Measurements from ENCODE around the gene UMAD1. TPM values are rescaled to one million over a fixed set of nuclear protein-coding genes. Genes with fewer than 3 reads are reported as not detected.

The UMAD1 gene
- total and polyA plus RNA-seq, 11 donors: 3.5 to 19.7 (median 15.3) TPM

DNA sequence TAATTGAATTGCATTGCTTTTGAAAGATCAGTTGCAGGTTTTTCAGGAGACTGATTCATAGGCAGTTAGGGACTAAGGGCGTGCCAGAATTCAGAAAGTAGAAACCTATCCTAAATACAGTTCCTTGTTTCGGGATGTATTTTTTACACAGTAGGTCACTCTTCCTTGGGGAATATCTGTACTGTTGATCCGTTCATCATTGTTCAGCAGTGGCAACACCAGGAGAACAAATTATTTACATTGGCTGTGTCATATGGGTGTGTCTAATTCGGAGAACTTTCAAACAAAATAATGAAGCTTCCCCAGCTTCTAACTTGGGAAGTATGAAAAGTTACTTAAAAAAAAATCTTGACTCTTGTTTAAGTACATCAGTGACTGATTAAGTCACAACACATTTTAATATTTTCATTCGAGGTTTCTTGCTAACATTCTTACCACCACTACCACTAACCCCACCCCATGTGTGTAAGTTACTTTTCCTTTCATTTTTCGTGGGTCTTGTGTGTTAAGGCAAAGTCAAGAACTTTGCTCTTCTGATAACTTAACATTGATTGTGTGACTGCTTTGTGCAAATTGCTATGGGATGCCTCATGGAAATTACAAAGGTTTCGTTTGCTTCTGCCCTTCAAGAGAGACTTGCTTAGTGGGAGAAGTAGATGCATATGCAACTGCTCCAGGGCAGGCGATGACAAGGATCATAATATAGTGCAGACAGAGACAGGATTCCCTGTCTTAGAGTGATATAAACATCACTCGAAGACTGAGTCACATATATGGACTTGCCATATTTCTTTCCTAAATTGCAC, 121.6 kb downstream of the UMAD1 start:
- H3K27me3 ChIP-seq: no peaks in the 10 kb centered on the region
- peaks cover 0 to 17% (median 8%) of the 10 kb centered on the region in 12 donors for H3K4me1 ChIP-seq
- H3K36me3 ChIP-seq: no peaks in the 10 kb centered on the region
- H3K9me3 ChIP-seq: no peaks in the 10 kb centered on the region
- ATAC-seq: peak; percentile 37 to 74 (median 56)
- peak overlapping the region; percentile 9 to 80 (median 61) for H3K27ac ChIP-seq
- no peak for TF ChIP-seq POLR2A (IDR thresholded peaks at IDR 0.05)
- TF ChIP-seq, protein P1, sequence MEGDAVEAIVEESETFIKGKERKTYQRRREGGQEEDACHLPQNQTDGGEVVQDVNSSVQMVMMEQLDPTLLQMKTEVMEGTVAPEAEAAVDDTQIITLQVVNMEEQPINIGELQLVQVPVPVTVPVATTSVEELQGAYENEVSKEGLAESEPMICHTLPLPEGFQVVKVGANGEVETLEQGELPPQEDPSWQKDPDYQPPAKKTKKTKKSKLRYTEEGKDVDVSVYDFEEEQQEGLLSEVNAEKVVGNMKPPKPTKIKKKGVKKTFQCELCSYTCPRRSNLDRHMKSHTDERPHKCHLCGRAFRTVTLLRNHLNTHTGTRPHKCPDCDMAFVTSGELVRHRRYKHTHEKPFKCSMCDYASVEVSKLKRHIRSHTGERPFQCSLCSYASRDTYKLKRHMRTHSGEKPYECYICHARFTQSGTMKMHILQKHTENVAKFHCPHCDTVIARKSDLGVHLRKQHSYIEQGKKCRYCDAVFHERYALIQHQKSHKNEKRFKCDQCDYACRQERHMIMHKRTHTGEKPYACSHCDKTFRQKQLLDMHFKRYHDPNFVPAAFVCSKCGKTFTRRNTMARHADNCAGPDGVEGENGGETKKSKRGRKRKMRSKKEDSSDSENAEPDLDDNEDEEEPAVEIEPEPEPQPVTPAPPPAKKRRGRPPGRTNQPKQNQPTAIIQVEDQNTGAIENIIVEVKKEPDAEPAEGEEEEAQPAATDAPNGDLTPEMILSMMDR (IDR thresholded peaks at IDR 0.05): no peak
- DNase-seq: no peak
- H3K4me3 ChIP-seq: peak overlapping the region in 11 of 12 donors; percentile 22 to 61 (median 48)
- WGBS, 4 donors: 28 to 32% (median 30%) methylated on average over 9 of the region's 9 CpGs
- intact Hi-C loops (cut with DNase I): loop anchor here (1.0 to 10.0 kb wide), 9 partner anchors 80 to 455 kb away; partner anchors contain the start of genes GLCCI1 (in 2 of the 10) and UMAD1 (in 1 of the 10)

DNA sequence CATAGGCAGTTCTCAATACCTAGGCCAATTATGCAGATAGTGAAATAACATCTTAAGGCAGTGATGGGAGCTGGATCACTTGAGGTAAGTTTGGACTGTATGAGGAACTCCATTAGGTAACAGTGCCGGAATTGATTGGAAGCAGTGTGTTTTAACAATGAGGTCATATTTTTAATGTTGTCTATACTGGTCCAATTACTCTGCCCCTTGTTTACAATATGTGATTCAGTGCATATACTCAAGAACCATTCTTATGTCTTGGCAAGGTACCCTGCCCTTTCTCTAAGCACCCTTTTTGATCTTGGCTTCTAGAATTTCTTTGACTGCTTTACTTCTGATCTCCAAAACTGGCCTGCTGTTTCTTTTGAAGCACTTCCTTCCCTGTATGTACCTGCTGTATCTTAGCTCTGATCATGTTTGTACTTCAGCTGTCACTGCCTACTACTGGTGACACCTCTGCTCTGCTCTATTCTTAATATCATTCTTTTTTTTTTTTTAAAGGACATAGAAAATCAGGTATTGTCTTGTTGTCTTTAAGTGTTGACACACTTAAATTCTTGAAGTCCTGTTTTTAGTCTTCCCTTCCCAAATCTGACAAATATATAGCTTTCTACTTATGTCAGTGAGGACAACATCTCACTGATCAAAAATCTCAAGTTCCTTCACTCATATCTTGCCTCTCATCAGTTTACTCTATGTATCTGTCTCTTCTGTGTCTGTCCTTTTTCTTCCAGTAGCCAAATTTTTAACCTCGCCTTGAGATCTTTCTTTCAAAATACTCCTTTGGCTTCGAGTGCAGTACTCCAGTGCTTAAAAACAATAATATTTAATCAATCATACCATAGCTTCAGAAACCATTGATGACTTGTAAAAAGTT, 124.2 kb downstream of the UMAD1 start:
- intact Hi-C loops (cut with DNase I): loop anchor here in 9 of 10 donors (5.0 to 10.0 kb wide), 7 partner anchors 82 to 453 kb away; partner anchors contain the start of genes GLCCI1 (in 2 of the 9) and UMAD1 (in 1 of the 9)
- TF ChIP-seq, protein P1 (IDR thresholded peaks at IDR 0.05): no peak
- TF ChIP-seq POLR2A (IDR thresholded peaks at IDR 0.05): no peak
- WGBS, 4 donors: 87 to 97% (median 92%) methylated on average over 3 of the region's 3 CpGs

DNA sequence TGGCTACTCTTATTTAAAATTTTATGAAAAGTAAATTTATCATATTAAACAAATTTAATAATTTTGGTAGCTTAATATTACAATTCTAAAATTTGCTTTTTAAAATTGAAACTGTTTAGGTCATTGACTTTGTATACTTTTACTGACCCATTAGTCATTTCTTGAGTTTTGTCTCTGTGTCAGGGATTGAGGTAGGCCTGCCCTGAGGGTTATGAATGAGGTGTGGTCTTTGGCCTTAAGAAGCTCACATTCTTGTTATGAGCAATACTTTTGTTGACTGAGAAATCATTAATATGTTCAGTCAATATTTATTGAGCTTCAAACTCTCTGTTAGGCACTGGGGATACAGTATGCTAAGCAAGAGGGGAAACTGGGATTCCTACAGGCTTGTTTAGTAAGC, 124.9 kb downstream of the UMAD1 start:
- H3K36me3 ChIP-seq: no peaks in the 10 kb centered on the region
- H3K9me3 ChIP-seq: no peaks in the 10 kb centered on the region
- H3K27ac ChIP-seq: no peak overlapping the region
- DNase-seq (no peak), ATAC-seq (no peak)
- H3K4me3 ChIP-seq: no peak overlapping the region
- intact Hi-C loops (cut with DNase I): loop anchor here in 5 of 10 donors (10.0 kb wide), 3 partner anchors 181 to 449 kb away; partner anchors contain the start of gene GLCCI1 (in 2 of the 5)
- peaks cover 0 to 17% (median 8%) of the 10 kb centered on the region in 12 donors for H3K4me1 ChIP-seq
- TF ChIP-seq POLR2A (IDR thresholded peaks at IDR 0.05): no peak
- TF ChIP-seq, protein P1 (IDR thresholded peaks at IDR 0.05): no peak
- H3K27me3 ChIP-seq: no peaks in the 10 kb centered on the region

More for the DNA sequence above, 124.2 kb downstream of the UMAD1 start:
- Histone ChIP-seq H3K4me3 (no peak overlapping the region), H3K36me3 (no peaks in the 10 kb centered on the region), H3K27ac (no peak overlapping the region), H3K4me1 (peaks cover 0 to 17% (median 8%) of the 10 kb centered on the region in 12 donors), H3K27me3 (no peaks in the 10 kb centered on the region), H3K9me3 (no peaks in the 10 kb centered on the region)
- DNase-seq (no peak), ATAC-seq (no peak)

All from heart left ventricle (tissue), 16 donors.